NB4 (cell line): ENCODE results near the gene POLR2E.

Experiments used
- DNase-seq: peaks from one replicate; pipeline ENCODE4 v3.0.0; 2010; ENCODE audit warnings: low read depth
- H3K4me3 ChIP-seq: one replicate; pipeline ENCODE4 v1.5.1; 2011; ENCODE audit warnings: mild to moderate bottlenecking, low read depth, low read length, moderate library complexity
- MYC ChIP-seq: IDR thresholded peaks from 2 replicates; pipeline ENCODE4 v1.6.1; 2011; ENCODE audit warnings: low read depth, low read length
- POLR2A ChIP-seq: IDR thresholded peaks from 2 replicates; pipeline ENCODE4 v1.6.1; 2011; ENCODE audit warnings: mild to moderate bottlenecking; ENCODE audit not compliant: insufficient read length; ENCODE audit errors: extremely low read depth
- TF ChIP-seq, protein P1 (sequence below): IDR thresholded peaks from one replicate; pipeline ENCODE4 v1.5.1; 2012; ENCODE audit warnings: low read depth, low read length
- TF ChIP-seq, protein P2 (sequence below): IDR thresholded peaks from 2 replicates; pipeline ENCODE4 v1.6.1; 2011; ENCODE audit warnings: low read depth, low read length

Gene POLR2E

DNA sequence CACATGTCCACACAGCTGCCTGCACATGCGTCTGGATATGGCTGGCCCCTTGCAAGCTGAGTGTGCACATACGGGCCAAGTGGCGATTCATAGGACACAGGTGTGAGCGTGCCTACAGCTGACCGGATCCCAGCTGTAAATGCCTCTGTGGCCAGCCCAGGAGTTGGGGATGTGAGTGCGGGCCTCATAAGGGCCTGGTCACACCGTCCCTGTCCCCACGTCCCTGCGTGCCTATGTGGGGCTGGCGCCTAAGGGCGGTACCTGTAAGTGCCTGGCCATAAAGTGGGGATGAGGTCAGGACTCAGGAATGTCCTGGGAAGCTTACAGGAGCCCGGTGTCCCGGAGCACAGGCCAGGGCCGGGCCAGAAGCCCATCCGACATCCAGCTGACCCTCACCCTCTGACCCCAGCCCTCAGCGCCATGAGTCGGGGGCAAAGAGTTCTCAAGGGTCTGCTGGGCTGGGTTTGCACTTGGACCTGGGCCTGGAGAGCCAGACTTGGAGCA is 29.5 kb downstream of the POLR2E start:
- TF ChIP-seq, protein P1, sequence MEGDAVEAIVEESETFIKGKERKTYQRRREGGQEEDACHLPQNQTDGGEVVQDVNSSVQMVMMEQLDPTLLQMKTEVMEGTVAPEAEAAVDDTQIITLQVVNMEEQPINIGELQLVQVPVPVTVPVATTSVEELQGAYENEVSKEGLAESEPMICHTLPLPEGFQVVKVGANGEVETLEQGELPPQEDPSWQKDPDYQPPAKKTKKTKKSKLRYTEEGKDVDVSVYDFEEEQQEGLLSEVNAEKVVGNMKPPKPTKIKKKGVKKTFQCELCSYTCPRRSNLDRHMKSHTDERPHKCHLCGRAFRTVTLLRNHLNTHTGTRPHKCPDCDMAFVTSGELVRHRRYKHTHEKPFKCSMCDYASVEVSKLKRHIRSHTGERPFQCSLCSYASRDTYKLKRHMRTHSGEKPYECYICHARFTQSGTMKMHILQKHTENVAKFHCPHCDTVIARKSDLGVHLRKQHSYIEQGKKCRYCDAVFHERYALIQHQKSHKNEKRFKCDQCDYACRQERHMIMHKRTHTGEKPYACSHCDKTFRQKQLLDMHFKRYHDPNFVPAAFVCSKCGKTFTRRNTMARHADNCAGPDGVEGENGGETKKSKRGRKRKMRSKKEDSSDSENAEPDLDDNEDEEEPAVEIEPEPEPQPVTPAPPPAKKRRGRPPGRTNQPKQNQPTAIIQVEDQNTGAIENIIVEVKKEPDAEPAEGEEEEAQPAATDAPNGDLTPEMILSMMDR, result no peak
- no peak for TF ChIP-seq MYC
- TF ChIP-seq, protein P2, sequence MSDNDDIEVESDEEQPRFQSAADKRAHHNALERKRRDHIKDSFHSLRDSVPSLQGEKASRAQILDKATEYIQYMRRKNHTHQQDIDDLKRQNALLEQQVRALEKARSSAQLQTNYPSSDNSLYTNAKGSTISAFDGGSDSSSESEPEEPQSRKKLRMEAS, result no peak
- TF ChIP-seq POLR2A, result no peak
- H3K4me3 ChIP-seq, result no peak overlapping the region

DNA sequence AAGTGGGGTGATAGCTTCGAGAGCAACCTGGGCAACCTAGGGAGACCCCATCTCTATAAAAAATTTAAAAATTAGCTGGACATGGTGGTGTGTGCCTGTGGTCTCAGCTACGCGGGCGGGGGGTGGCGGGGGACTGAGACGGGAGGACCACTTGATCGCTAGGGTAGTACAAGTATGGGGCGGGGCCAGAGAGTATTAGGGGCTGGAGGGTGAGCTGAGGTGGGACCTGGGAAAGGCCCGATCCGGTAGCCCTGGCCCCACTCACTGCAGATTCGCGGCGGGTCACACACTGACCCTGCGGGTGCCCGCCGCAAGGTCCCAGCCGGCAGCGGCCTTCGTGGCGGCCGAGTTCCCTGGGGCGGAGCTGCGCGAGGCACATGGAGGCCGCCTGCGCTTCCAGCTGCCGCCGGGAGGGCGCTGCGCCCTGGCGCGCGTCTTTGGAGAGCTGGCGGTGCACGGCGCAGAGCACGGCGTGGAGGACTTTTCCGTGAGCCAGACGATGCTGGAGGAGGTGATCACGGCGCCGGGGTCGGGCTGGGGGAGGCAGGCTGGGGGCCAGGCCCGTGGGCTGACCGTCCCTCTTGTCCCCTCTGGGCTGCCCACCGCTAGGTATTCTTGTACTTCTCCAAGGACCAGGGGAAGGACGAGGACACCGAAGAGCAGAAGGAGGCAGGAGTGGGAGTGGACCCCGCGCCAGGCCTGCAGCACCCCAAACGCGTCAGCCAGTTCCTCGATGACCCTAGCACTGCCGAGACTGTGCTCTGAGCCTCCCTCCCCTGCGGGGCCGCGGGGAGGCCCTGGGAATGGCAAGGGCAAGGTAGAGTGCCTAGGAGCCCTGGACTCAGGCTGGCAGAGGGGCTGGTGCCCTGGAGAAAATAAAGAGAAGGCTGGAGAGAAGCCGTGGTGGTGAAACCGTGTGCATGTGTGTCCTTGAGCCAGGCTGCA is 30.2 kb downstream of the POLR2E start:
- DNase-seq, result peak; percentile 68
- TF ChIP-seq, protein P1, result peak; percentile 32
- no peak for TF ChIP-seq POLR2A
- TF ChIP-seq, protein P2, result no peak
- H3K4me3 ChIP-seq, result no peak overlapping the region

More for the DNA sequence above, 29.5 kb downstream of the POLR2E start:
- DNase-seq, result no peak

DNA sequence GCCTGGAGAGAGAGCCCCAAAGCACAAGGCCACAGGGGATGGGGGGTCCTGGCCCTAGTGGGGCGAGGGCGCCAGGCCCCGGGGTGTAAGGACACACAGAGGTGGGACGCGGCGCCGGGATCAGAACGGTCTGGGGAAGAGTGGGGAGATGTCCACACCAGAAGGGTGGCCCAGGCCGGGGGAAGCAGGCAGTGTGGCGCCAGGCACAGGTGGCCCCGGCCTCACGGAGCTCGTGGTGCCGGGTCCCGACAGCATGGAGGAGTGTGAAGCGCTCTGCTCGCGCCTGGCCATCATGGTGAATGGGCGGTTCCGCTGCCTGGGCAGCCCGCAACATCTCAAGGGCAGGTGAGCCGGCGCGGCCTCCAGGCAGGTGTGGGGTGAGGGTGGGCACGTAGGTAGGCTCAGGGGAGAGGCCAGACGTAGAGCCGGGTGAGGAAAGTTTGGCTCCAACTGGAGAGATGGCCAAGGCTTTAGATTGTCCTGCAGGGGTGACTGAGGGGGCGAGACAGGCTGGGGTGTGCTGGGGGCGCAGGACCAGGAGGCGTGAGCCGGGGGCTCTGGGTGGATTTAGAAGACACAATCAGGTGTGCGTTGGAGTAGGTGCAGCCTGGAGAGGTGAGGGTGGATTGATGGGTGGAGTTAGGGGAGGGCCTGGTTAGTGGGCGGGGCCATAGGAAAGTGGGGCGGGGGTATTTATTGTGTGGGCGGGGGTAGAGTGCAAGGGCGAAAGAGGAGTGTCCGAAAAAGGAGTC is 31.1 kb downstream of the POLR2E start:
- no peak for DNase-seq
- no peak overlapping the region for H3K4me3 ChIP-seq
- TF ChIP-seq, protein P2, result no peak
- TF ChIP-seq POLR2A (no peak), MYC (no peak)
- TF ChIP-seq, protein P1, result no peak

DNA sequence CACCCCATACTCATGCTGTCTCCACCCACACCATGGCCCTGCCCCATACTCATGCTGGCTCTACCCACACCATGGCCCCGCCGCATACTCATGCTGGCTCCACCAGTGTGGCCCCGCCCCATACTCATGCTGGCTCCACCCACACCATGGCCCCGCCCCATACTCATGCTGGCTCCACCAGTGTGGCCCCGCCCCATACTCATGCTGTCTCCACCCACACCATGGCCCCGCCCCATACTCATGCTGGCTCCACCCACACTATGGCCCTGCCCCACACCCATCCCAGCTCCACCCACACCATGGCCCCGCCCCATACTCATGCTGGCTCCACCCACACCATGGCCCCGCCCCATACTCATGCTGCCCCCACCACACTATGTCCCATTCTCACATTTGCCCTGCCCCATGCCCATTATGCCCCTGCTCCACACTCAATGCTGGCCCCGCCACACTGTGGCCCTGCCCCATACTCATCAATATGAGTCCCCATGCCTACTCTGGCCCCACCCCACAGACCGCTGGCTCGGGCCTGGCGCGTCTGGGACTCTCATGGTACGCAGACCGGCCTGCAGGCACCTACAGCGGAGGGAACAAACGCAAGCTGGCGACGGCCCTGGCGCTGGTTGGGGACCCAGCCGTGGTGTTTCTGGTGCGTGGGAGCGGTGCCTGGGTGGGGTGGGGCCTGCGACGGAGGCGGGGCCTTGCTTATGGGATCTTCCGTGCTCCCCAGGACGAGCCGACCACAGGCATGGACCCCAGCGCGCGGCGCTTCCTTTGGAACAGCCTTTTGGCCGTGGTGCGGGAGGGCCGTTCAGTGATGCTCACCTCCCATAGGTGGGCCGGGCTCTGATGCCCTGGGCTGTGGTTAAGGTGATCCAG is 31.9 kb downstream of the POLR2E start:
- DNase-seq, result peak; percentile 56
- H3K4me3 ChIP-seq, result no peak overlapping the region
- TF ChIP-seq, protein P2, result no peak
- TF ChIP-seq, protein P1, result no peak
- TF ChIP-seq POLR2A (no peak), MYC (no peak)

DNA sequence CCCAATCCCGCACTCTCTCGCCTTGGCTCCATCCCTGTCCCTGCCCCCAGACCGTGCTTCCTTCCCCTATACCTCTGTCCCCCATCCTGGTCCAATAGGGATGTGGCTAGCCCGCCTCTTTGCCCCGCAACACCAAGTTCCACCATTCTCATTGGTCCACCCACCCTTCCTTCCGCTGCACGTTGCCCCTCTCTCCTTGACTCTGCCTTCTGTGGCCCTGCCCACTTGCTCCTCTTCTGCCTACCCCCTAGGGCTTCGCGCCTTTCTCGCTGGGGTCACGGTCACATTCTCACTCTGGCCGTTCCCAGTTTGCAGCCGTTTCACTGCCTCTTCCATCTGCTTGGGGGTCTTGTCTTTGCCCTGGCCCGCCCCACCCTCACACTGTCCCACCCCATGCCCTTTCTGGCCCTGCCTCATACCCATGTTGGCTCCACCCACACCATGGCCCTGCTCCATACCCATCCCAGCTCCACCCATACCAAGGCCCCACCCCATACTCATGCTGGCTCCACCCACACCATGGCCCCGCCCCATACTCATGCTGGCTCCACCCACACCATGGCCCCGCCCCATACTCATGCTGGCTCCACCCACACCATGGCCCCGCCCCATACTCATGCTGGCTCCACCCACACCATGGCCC is 32.7 kb downstream of the POLR2E start:
- DNase-seq, result no peak
- TF ChIP-seq, protein P2, result no peak
- TF ChIP-seq POLR2A, result no peak
- TF ChIP-seq, protein P1, result no peak
- TF ChIP-seq MYC, result no peak
- no peak overlapping the region for H3K4me3 ChIP-seq
